Aorta (tissue), 5 donors: ENCODE data around the gene TTC3. TPM values are rescaled to one million over a fixed set of nuclear protein-coding genes. Genes with fewer than 3 reads are reported as not detected.

Source experiments
- ATAC-seq: fragments of 200-7000 bp; cut with Tn5 transposase; one replicate; pipeline ENCODE4 v1.9.1; 2022; ENCODE audit warnings: moderate library complexity; ENCODE audit not compliant: low FRiP score
- DNase-seq, 2 donors: peaks; one replicate each; pipeline ENCODE4 v3.0.0-alpha.2; 2020
- H3K27ac ChIP-seq, 2 donors: one replicate each; pipeline ENCODE4 v1.5.1; 2013; ENCODE audit warnings: low read length in 2 of 2, mild to moderate bottlenecking in 2 of 2, moderate library complexity in 2 of 2, control low read depth in 1 of 2, inconsistent platforms in 1 of 2, low read depth in 1 of 2
- H3K27me3 ChIP-seq, 2 donors: one replicate each; pipeline ENCODE4 v1.6.1; 2013; ENCODE audit warnings: control low read depth in 1 of 2, low read length in 1 of 2, mild to moderate bottlenecking in 1 of 2, moderate library complexity in 1 of 2; ENCODE audit not compliant: insufficient read depth in 2 of 2, control insufficient read depth in 1 of 2
- H3K36me3 ChIP-seq, 2 donors: one replicate each; pipeline ENCODE4 v1.6.1; 2013; ENCODE audit warnings: control low read depth in 1 of 2, low read length in 1 of 2, mild to moderate bottlenecking in 1 of 2; ENCODE audit not compliant: insufficient read depth in 2 of 2, control insufficient read depth in 1 of 2
- H3K4me1 ChIP-seq, 2 donors: one replicate each; pipeline ENCODE4 v1.6.1; 2013; ENCODE audit warnings: low read length in 2 of 2, control low read depth in 1 of 2, mild to moderate bottlenecking in 1 of 2, moderate library complexity in 1 of 2; ENCODE audit not compliant: insufficient read depth in 2 of 2, control insufficient read depth in 1 of 2
- H3K4me3 ChIP-seq, 2 donors: one replicate each; pipeline ENCODE4 v1.5.1; 2013; ENCODE audit warnings: low read length in 2 of 2, control low read depth in 1 of 2, mild to moderate bottlenecking in 1 of 2
- H3K9me3 ChIP-seq: one replicate; pipeline ENCODE4 v1.6.1; 2013; ENCODE audit warnings: mild to moderate bottlenecking, low read length; ENCODE audit not compliant: control insufficient read depth
- WGBS, 2 donors: extraction: QIAGEN DNeasy Blood & Tissue Kit; methylation state at CpG; one replicate each; pipeline ENCODE4 v1.1.7; 2013; 5-methylcytosine and 5-hydroxymethylcytosine counted together
- intact Hi-C, 2 donors: fragments of 100-400 bp; cut with DNase I; formaldehyde crosslinking; loops; one replicate each; pipeline versions ENCODE4 v1.14.2 to v1.15.0; 2022
- polyA plus RNA-seq, 2 donors: library from polyadenylated mRNA; stranded (reverse); fragments of 200-250 nt; gene quantifications; one replicate each; pipeline ENCODE4 v1.2.3, GENCODE V29; 2013
- total RNA-seq, 2 donors: library from RNA; stranded (reverse); fragmentation: NEBNext Ultra II Directional; extraction: Animal tissue kit (Norgen Biotek cat#: 25700); gene quantifications; one replicate each; pipeline ENCODE4 v1.2.1, GENCODE V29; 2021
- donor health status: healthy with polysubstance abuse.
- donor health status: Bipolar disorder and iron deficiency.
- donor health status: DM: no; HTN: no; CAD: no.
- donor health status: DM: no; HTN: no; CAD: no.
- donor health status: DM: yes; HTN: yes; CAD: no.

TTC3 gene
- total and polyA plus RNA-seq, 4 donors, result 30.1 to 118 (median 72.9) TPM

DNA sequence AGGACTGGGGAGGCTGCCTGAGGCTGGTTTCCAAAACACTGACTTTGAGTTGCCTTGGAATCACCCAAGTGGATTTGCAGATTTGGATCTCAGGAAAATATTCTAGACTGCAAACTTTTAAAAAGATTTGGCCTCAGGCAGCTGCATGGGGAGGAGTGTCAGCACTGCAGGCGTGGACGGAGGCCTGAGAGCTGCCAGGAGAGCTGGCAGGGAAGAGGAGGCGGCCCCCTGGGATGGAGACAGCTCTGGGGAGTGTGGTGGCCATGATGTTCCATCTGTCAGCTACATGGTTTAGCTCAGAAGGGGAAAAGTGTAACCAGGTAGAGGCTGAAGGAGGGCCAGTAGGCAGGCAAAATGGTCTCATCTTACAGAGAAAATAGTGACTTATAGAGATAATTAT lies 122.0 kb downstream of the TTC3 start:
- no peaks in the 10 kb centered on the region for H3K9me3 ChIP-seq
- peaks cover 2 to 6% of the 10 kb centered on the region in 2 donors for H3K36me3 ChIP-seq
- no peak overlapping the region for H3K27ac ChIP-seq
- no peak for DNase-seq
- no peaks in the 10 kb centered on the region for H3K4me1 ChIP-seq
- H3K27me3 ChIP-seq, result no peaks in the 10 kb centered on the region
- intact Hi-C loops, result no loop called here
- no peak for ATAC-seq
- WGBS, 2 donors, result 47 to 48% methylated on average over 3 of the region's 3 CpGs
- no peak overlapping the region for H3K4me3 ChIP-seq

DNA sequence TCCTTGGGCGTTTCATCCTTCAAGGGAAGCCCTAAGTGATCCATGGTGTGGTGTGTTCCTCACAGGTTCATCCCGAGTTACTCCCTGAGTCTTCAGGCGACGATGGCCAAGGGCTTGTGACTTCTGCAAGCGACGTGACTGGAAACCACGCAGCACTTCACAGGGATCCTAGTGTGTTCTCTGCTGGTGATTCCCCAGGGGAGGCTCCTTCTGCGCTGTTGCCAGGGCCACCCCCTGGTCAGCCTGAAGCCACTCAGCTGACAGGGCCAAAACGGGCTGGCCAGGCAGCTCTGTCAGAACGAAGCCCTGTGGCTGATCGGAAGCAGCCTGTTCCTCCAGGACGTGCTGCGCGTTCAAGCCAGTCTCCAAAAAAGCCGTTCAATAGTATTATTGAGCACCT lies 122.6 kb downstream of the TTC3 start:
- 89 to 90% methylated on average over 15 of the region's 15 CpGs for WGBS, 2 donors
- peaks cover 2 to 6% of the 10 kb centered on the region in 2 donors for H3K36me3 ChIP-seq

DNA sequence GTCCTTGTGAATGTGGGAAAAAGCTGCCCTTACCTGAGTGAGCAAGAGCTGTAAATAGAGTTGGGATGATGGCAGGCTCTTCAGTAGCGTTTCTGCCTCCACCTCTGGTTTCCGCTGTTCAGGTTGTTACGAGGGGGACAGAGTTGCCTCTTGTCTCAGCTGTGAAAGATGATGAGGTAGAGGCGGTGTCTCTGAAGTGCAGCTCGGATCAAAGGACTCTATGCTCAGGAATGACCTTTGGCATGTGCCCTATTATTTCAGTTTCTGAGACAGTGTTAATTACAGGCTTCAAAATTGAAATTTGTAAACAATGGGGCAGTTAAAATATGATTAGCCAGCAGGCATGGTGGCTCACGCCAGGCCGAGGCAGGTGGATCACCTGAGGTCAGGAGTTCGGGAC lies 123.8 kb downstream of the TTC3 start:
- intact Hi-C loops, result no loop called here
- H3K4me1 ChIP-seq, result no peaks in the 10 kb centered on the region
- no peak overlapping the region for H3K4me3 ChIP-seq
- H3K27ac ChIP-seq, result no peak overlapping the region
- DNase-seq (no peak), ATAC-seq (no peak)
- peaks cover 2 to 6% of the 10 kb centered on the region in 2 donors for H3K36me3 ChIP-seq
- WGBS, 2 donors, result 92 to 93% methylated on average over 8 of the region's 8 CpGs
- no peaks in the 10 kb centered on the region for H3K27me3 ChIP-seq
- no peaks in the 10 kb centered on the region for H3K9me3 ChIP-seq

More for the DNA sequence above, 122.6 kb downstream of the TTC3 start:
- no peak overlapping the region for H3K27ac ChIP-seq
- ATAC-seq, result no peak
- intact Hi-C loops, result no loop called here
- H3K27me3 ChIP-seq, result no peaks in the 10 kb centered on the region
- DNase-seq, result no peak
- H3K4me1 ChIP-seq, result no peaks in the 10 kb centered on the region
- no peaks in the 10 kb centered on the region for H3K9me3 ChIP-seq
- H3K4me3 ChIP-seq, result no peak overlapping the region

- Histone ChIP-seq H3K27ac (no peak overlapping the region), H3K4me1 (no peaks in the 10 kb centered on the region), H3K4me3 (no peak overlapping the region), H3K27me3 (no peaks in the 10 kb centered on the region), H3K36me3 (peaks cover 2 to 7% of the 10 kb centered on the region in 2 donors), H3K9me3 (no peaks in the 10 kb centered on the region)
- no peak for ATAC-seq
- DNase-seq, result no peak
- 92 to 93% methylated on average over 4 of the region's 4 CpGs for WGBS, 2 donors
- intact Hi-C loops, result no loop called here
These were observed 124.7 kb downstream of the TTC3 start for GRCh38 chr21:37197746-37198145.

DNA sequence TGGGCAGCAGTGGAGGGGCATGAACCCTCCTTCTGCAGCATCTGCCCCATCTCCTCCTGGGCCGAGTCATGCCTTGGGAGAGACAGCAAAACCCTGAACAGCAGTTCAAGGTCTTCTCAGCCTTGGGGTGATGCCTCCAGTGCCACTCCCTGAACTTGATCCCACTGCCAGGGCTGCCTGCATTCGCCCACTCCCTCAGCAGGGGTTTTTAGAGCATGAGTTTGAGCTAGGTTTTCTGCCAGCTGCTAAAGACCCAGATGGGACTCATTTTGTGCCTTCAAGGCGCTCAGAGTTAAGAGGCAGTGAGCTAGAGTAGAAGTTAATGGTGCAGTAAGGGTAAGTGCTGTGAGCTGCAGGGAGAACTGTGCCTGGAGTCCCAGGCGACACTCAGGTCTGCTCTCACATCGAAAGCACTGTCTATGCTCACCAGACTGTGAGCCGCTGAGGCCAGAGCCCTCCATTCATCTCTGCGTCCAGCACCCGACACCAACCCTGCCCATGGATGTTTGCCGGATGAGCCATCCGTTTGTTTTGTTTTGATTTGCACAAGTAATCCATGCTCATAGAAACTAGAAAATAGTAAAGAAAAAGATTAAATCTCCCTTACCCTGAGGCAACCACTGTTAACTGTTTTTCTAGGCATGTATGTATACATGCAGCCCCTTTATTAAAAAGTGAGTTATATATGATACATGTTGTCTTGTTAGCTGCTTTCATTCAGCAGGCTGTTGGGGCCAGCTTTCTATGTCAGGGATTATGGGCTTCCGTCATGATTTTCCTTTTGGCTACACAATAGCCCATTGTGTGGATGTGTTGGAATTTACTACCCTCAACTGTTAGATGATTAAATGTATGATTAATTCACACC lies 126.2 kb downstream of the TTC3 start:
- DNase-seq, result no peak
- ATAC-seq, result no peak
- intact Hi-C loops, result no loop called here
- Histone ChIP-seq H3K36me3 (peaks cover 2 to 7% of the 10 kb centered on the region in 2 donors), H3K4me3 (no peak overlapping the region), H3K4me1 (no peaks in the 10 kb centered on the region), H3K27ac (no peak overlapping the region), H3K9me3 (no peaks in the 10 kb centered on the region), H3K27me3 (no peaks in the 10 kb centered on the region)
- 84 to 90% methylated on average over 11 of the region's 11 CpGs for WGBS, 2 donors

DNA sequence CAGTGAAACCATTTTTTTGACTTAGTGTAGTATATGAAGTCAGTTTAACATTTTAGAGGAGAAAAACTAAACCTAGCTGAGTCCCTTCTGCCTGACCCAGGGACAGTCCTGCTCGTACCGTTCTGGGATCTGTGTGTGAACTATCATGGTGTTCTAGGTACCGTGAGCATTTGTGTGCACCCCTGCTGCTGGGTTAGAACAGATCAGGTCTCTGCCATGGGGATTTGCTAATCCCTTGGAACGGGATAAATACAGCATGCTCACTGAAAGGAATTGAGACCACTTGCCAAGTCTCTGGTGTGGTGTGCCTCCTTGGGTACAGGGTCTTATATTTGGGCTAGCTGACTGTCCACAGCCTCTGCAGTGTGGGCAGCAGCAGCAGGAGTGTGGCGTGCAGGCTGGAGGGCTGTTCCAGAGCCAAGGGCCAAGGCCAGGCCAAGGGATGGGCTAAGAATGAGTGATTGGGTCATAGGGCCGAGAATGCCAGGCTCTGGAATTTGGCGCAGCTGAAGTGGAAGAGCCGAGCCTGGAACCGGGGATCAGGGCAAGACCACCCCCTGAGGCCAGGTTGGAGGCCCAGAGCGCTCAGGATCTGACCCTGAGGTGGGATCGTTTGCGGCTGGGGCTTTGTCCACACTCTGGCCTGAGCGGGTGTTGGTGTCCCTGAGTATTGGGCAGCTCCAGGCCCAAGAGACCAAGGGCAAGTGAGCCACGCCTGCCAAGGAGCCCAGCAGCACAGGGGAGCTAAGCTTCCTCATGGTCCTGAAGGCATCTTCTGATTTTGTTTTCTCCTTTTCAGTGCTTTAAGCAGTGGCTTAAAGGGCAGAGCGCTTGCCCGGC lies 127.8 kb downstream of the TTC3 start:
- intact Hi-C loops, result no loop called here
- ATAC-seq, result no peak
- Histone ChIP-seq H3K36me3 (peaks cover 1 to 2% of the 10 kb centered on the region in 2 donors), H3K27ac (no peak overlapping the region), H3K9me3 (no peaks in the 10 kb centered on the region), H3K4me3 (no peak overlapping the region), H3K27me3 (no peaks in the 10 kb centered on the region), H3K4me1 (no peaks in the 10 kb centered on the region)
- DNase-seq, result no peak
- 89 to 91% methylated on average over 16 of the region's 16 CpGs for WGBS, 2 donors

- intact Hi-C loops, result no loop called here
- H3K27ac ChIP-seq, result no peak overlapping the region
- H3K4me3 ChIP-seq, result no peak overlapping the region
- no peaks in the 10 kb centered on the region for H3K9me3 ChIP-seq
- peaks cover 1 to 2% of the 10 kb centered on the region in 2 donors for H3K36me3 ChIP-seq
- no peak for ATAC-seq
- H3K4me1 ChIP-seq, result peaks cover 3 to 4% of the 10 kb centered on the region in 2 donors
- DNase-seq, result no peak
- no peaks in the 10 kb centered on the region for H3K27me3 ChIP-seq
- 87 to 88% methylated on average over 14 of the region's 14 CpGs for WGBS, 2 donors
These were observed 129.4 kb downstream of the TTC3 start for GRCh38 chr21:37202221-37203110.

- Histone ChIP-seq H3K27me3 (no peaks in the 10 kb centered on the region), H3K36me3 (peaks cover 1 to 2% of the 10 kb centered on the region in 2 donors), H3K4me1 (peaks cover 6 to 9% of the 10 kb centered on the region in 2 donors), H3K9me3 (no peaks in the 10 kb centered on the region), H3K27ac (no peak overlapping the region), H3K4me3 (no peak overlapping the region)
- DNase-seq (no peak), ATAC-seq (no peak)
- 87 to 96% methylated on average over 7 of the region's 7 CpGs for WGBS, 2 donors
- intact Hi-C loops, result no loop called here
These were observed 131.5 kb downstream of the TTC3 start for GRCh38 chr21:37204580-37204979.
